OCI-LY3 (cell line): ENCODE data around the gene TTLL10.

Experiments used
- H2AFZ ChIP-seq: fragments of 200-600, 300-600 bp; shearing (Covaris generic); 2 replicates; pipeline ENCODE4 v1.6.0; 2014; ENCODE audit warnings: antibody characterized with exemption, low read depth, low read length
- H3K27ac ChIP-seq: fragments of 200-600, 300-600 bp; sonication (generic); 2 replicates; pipeline ENCODE4 v1.5.1; 2014; ENCODE audit warnings: mild to moderate bottlenecking, low read length, moderate library complexity, mixed read lengths
- H3K27me3 ChIP-seq: fragments of 200-600, 300-600 bp; sonication (generic); 2 replicates; pipeline ENCODE4 v1.6.1; 2014; ENCODE audit warnings: low read depth, low read length, mixed read lengths
- H3K36me3 ChIP-seq: fragments of 200-600, 300-600 bp; sonication (generic); replicated peaks from 2 replicates; pipeline ENCODE3; 2014; ENCODE audit warnings: low read depth, low read length, mixed read lengths
- H3K4me1 ChIP-seq: fragments of 300-600, 200-600 bp; sonication (generic); 2 replicates; pipeline ENCODE4 v1.6.1; 2014; ENCODE audit warnings: low read length, mixed read lengths
- H3K4me2 ChIP-seq: fragments of 200-600, 300-600 bp; sonication (generic); 2 replicates; pipeline ENCODE4 v1.6.1; 2014; ENCODE audit warnings: low read length, mixed read lengths
- H3K4me3 ChIP-seq: fragments of 300-600, 200-600 bp; sonication (generic); 2 replicates; pipeline ENCODE4 v1.5.1; 2014; ENCODE audit warnings: antibody characterized with exemption, mild to moderate bottlenecking, low read length, moderate library complexity
- H3K79me2 ChIP-seq: fragments of 300-600, 200-600 bp; shearing (Covaris generic); 2 replicates; pipeline ENCODE4 v1.6.1; 2014; ENCODE audit warnings: mild to moderate bottlenecking, low read length, mixed read lengths
- H3K9ac ChIP-seq: fragments of 300-600, 200-600 bp; shearing (Covaris generic); 2 replicates; pipeline ENCODE4 v1.6.0; 2014; ENCODE audit warnings: mild to moderate bottlenecking, low read length, moderate library complexity
- H3K9me3 ChIP-seq: fragments of 200-600, 300-600 bp; shearing (Covaris generic); 2 replicates; pipeline ENCODE4 v1.6.1; 2014; ENCODE audit warnings: low read length, mixed read lengths; ENCODE audit not compliant: insufficient read depth
- H4K20me1 ChIP-seq: fragments of 200-600, 300-600 bp; sonication (generic); 2 replicates; pipeline ENCODE4 v1.6.1; 2016; ENCODE audit warnings: low read length, mixed read lengths; ENCODE audit not compliant: insufficient read depth
- EZH2phosphoT487 ChIP-seq: fragments of 200-600 bp; shearing (Covaris generic); IDR thresholded peaks from 2 replicates; pipeline ENCODE4 v1.6.1; 2018; ENCODE audit warnings: antibody characterized with exemption, mixed run types, low read depth
- TF ChIP-seq, protein P1 (sequence below): fragments of 200-600, 300-600 bp; sonication (generic); IDR thresholded peaks from 2 replicates; pipeline ENCODE4 v1.5.1; 2014; ENCODE audit warnings: antibody characterized with exemption, low read length, low read depth

Gene TTLL10

GRCh38 chr1:1142844-1143243 lies 30.8 kb upstream of the TTLL10 start:
- H3K79me2 ChIP-seq: no peaks in the 10 kb centered on the region
- TF ChIP-seq EZH2phosphoT487: no peak
- TF ChIP-seq, protein P1, sequence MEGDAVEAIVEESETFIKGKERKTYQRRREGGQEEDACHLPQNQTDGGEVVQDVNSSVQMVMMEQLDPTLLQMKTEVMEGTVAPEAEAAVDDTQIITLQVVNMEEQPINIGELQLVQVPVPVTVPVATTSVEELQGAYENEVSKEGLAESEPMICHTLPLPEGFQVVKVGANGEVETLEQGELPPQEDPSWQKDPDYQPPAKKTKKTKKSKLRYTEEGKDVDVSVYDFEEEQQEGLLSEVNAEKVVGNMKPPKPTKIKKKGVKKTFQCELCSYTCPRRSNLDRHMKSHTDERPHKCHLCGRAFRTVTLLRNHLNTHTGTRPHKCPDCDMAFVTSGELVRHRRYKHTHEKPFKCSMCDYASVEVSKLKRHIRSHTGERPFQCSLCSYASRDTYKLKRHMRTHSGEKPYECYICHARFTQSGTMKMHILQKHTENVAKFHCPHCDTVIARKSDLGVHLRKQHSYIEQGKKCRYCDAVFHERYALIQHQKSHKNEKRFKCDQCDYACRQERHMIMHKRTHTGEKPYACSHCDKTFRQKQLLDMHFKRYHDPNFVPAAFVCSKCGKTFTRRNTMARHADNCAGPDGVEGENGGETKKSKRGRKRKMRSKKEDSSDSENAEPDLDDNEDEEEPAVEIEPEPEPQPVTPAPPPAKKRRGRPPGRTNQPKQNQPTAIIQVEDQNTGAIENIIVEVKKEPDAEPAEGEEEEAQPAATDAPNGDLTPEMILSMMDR: no peak
- H3K4me2 ChIP-seq: peak overlapping the region; percentile 64
- H3K36me3 ChIP-seq: no peaks in the 10 kb centered on the region
- H3K4me1 ChIP-seq: peaks cover 58% of the 10 kb centered on the region
- peak overlapping the region; percentile 33; the same call in 1 of the 2 replicates for H2AFZ ChIP-seq
- H3K9me3 ChIP-seq: no peaks in the 10 kb centered on the region
- peak overlapping the region; percentile 70 for H3K4me3 ChIP-seq
- no peaks in the 10 kb centered on the region for H4K20me1 ChIP-seq
- H3K27ac ChIP-seq: peak overlapping the region; percentile 73; the same call in 1 of the 2 replicates
- H3K9ac ChIP-seq: peak overlapping the region; percentile 59; the same call in 1 of the 2 replicates
- peaks cover 7% of the 10 kb centered on the region; the same call in 1 of the 2 replicates for H3K27me3 ChIP-seq

DNA sequence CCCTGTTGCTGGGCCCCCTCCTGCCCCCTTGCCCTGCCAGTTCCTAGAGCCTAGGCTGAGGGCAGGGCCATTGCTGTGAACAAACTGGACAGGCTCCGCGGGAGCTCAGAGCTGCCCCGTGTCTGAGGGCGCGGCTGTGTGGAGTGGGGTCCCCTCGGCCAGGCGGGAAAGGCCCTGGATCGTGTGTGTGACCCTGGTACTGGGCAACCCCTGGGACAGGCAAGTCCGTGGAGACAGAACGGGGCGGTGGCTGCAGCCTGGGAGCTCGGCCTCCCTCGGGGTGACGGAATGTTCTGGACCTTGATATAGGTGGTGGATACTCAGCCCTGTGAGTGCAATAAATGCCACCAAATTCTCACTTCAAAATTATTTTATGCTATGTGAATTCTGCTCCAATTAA lies 30.0 kb upstream of the TTLL10 start:
- H2AFZ ChIP-seq: no peak overlapping the region
- peaks cover 7% of the 10 kb centered on the region; the same call in 1 of the 2 replicates for H3K27me3 ChIP-seq
- no peaks in the 10 kb centered on the region for H3K9me3 ChIP-seq
- peaks cover 53% of the 10 kb centered on the region for H3K4me1 ChIP-seq
- peak overlapping the region; percentile 73 for H3K27ac ChIP-seq
- no peaks in the 10 kb centered on the region for H4K20me1 ChIP-seq
- peak overlapping the region; percentile 70; the same call in 1 of the 2 replicates for H3K4me3 ChIP-seq
- H3K4me2 ChIP-seq: peak overlapping the region; percentile 64
- no peaks in the 10 kb centered on the region for H3K79me2 ChIP-seq
- H3K36me3 ChIP-seq: no peaks in the 10 kb centered on the region
- TF ChIP-seq EZH2phosphoT487: no peak
- TF ChIP-seq, protein P1: no peak
- peak overlapping the region; percentile 59; the same call in 1 of the 2 replicates for H3K9ac ChIP-seq

GRCh38 chr1:1144122-1144842 lies 29.4 kb upstream of the TTLL10 start:
- peaks cover 7% of the 10 kb centered on the region; the same call in 1 of the 2 replicates for H3K27me3 ChIP-seq
- TF ChIP-seq, protein P1: no peak
- no peak for TF ChIP-seq EZH2phosphoT487
- peak overlapping the region; percentile 30 for H3K4me3 ChIP-seq
- no peaks in the 10 kb centered on the region for H3K79me2 ChIP-seq
- H2AFZ ChIP-seq: no peak overlapping the region; the same call in 1 of the 2 replicates
- peaks cover 53% of the 10 kb centered on the region for H3K4me1 ChIP-seq
- no peaks in the 10 kb centered on the region for H3K36me3 ChIP-seq
- no peaks in the 10 kb centered on the region for H3K9me3 ChIP-seq
- H3K4me2 ChIP-seq: peak overlapping the region; percentile 64
- no peaks in the 10 kb centered on the region for H4K20me1 ChIP-seq
- peak overlapping the region; percentile 73 for H3K27ac ChIP-seq
- H3K9ac ChIP-seq: peak overlapping the region; percentile 45; the same call in 1 of the 2 replicates

DNA sequence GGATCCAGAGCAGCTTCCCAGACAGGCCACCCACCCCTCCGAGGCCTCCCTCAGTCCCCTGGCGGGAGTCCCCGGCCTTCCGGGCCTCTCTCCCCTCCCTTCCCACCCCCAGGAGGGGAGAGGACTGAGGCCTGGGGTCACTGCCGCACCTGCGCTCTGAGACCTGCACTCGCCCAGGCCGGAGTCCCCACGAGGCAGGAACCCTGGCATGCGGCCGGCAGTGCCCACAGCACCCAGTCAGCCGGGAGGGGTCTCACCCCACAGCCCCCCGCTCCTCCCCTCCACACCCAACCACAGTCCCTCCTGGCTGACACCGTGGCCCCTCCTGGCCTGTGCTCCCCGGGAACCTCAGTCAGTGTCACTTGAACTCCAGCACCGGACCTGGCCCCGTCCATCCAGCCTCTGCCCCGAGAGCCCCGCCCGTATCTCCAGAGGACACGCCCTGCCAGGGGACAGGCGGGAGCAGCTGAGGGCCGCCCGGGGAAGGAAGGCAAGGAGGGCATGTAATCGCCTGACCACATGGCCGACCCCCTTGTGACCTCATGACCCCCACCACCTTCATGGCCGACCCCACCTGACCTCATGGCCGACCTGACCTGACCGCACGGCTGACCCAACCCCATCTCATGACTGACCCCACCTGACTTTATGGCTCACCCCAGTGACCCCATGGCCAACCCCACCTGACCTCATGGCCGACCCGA lies 28.7 kb upstream of the TTLL10 start:
- peaks cover 7% of the 10 kb centered on the region; the same call in 1 of the 2 replicates for H3K27me3 ChIP-seq
- H3K4me1 ChIP-seq: peaks cover 53% of the 10 kb centered on the region
- H4K20me1 ChIP-seq: no peaks in the 10 kb centered on the region
- no peaks in the 10 kb centered on the region for H3K36me3 ChIP-seq
- no peak overlapping the region for H3K4me3 ChIP-seq
- no peaks in the 10 kb centered on the region for H3K79me2 ChIP-seq
- H3K27ac ChIP-seq: peak overlapping the region; percentile 73
- H3K9ac ChIP-seq: peak overlapping the region; percentile 45; the same call in 1 of the 2 replicates
- no peaks in the 10 kb centered on the region for H3K9me3 ChIP-seq
- TF ChIP-seq EZH2phosphoT487: no peak
- TF ChIP-seq, protein P1: no peak
- H2AFZ ChIP-seq: no peak overlapping the region
- peak overlapping the region; percentile 64 for H3K4me2 ChIP-seq
